Endothelial cell of umbilical vein (primary cell): ENCODE data around the gene TAGLN2.

ENCODE experiments used
- CTCF ChIP-seq, 2 donors: IDR thresholded peaks; 1 replicate in 1 of 2; 2 replicates in 1 of 2; pipeline ENCODE4 v1.5.1; 2011; ENCODE audit warnings: low read length in 2 of 2, mild to moderate bottlenecking in 2 of 2, moderate library complexity in 2 of 2, control low read depth in 1 of 2, inconsistent platforms in 1 of 2, low read depth in 1 of 2; ENCODE audit not compliant: insufficient read depth in 1 of 2; ENCODE audit errors: extremely low read depth in 1 of 2
- EZH2 ChIP-seq: IDR thresholded peaks from 2 replicates; pipeline ENCODE4 v1.6.1; 2012; ENCODE audit warnings: borderline replicate concordance, low read depth, mild to moderate bottlenecking, moderate library complexity, low read length, inconsistent platforms; ENCODE audit not compliant: severe bottlenecking
- MYC ChIP-seq: IDR thresholded peaks from one replicate; pipeline ENCODE4 v1.6.1; 2011; ENCODE audit warnings: mild to moderate bottlenecking, low read depth, low read length
- POLR2A ChIP-seq: IDR thresholded peaks from 2 replicates; pipeline ENCODE4 v1.6.1; 2012; ENCODE audit warnings: low read depth, mild to moderate bottlenecking, control low read depth, low read length
- POLR2AphosphoS5 ChIP-seq: IDR thresholded peaks from 2 replicates; pipeline ENCODE4 v1.6.1; 2012; ENCODE audit warnings: low read depth, mild to moderate bottlenecking, control low read depth, low read length, moderate library complexity; ENCODE audit not compliant: insufficient read depth
- TF ChIP-seq, protein P1 (sequence below): IDR thresholded peaks from 2 replicates; pipeline ENCODE4 v1.6.1; 2011; ENCODE audit not compliant: insufficient read depth, insufficient read length

DNA sequence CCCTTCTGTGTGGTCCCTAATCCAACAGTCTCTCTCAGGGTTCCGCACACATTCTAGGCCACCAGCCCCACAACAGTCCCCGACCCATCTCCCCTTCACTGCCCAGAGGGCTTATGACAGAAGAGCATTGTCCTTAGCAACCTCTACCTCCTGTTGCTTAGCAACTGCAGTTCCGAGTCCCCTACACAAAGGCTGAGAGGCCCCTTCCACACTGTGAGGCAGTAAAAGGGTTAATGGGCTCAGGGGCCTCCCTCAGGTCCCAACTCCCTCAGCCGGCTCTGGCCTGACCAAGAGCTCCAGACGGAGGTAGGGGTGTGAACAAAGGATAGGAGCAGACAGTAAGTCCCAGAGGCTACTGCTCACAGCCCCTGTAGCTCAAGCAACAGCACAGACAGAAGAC lies 15.8 kb upstream of the TAGLN2 start:
- TF ChIP-seq EZH2, result no peak
- TF ChIP-seq CTCF (IDR thresholded peaks at IDR 0.05; ENCODE audit: extremely low read depth in 1 of 2, insufficient read depth in 1 of 2, low read depth in 1 of 2, low read length in 2 of 2), result no peak
- TF ChIP-seq POLR2AphosphoS5, result no peak
- TF ChIP-seq MYC, result no peak
- no peak for TF ChIP-seq POLR2A
- TF ChIP-seq, protein P1, sequence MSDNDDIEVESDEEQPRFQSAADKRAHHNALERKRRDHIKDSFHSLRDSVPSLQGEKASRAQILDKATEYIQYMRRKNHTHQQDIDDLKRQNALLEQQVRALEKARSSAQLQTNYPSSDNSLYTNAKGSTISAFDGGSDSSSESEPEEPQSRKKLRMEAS, result no peak
